ENCODE results near the gene DNAAF6.

DNA sequence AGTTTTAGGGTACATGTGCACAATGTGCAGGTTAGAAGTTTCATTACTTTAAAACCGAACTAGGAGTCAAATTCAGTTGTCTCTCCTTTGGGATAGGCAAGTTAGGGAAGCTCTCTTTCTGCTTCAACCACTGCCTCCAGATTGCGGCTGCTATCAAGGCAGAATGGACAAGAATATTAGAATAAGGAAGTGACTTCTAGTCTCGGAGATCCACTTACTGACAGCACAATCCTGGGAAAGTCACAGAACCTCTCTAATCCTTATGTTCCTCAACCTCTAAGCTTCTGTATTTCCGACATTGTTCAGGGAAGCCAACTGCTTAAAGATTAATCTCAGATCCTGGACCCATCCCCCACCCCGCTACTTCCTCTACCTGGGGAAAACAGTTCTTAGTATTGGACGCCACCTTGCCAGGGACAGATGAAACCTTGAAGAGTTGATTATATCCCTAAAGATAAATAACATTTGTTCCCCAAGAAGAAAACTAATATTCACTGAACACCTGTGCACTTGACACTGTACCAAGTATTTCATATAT, 2.3 kb upstream of the DNAAF6 start:
- TF ChIP-seq, protein P1, sequence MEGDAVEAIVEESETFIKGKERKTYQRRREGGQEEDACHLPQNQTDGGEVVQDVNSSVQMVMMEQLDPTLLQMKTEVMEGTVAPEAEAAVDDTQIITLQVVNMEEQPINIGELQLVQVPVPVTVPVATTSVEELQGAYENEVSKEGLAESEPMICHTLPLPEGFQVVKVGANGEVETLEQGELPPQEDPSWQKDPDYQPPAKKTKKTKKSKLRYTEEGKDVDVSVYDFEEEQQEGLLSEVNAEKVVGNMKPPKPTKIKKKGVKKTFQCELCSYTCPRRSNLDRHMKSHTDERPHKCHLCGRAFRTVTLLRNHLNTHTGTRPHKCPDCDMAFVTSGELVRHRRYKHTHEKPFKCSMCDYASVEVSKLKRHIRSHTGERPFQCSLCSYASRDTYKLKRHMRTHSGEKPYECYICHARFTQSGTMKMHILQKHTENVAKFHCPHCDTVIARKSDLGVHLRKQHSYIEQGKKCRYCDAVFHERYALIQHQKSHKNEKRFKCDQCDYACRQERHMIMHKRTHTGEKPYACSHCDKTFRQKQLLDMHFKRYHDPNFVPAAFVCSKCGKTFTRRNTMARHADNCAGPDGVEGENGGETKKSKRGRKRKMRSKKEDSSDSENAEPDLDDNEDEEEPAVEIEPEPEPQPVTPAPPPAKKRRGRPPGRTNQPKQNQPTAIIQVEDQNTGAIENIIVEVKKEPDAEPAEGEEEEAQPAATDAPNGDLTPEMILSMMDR (conservative IDR thresholded peaks at IDR 0.05; ENCODE audit: low read length), result no peak
- TF ChIP-seq EZH2phosphoT487 (IDR thresholded peaks at IDR 0.05; ENCODE audit: borderline replicate concordance, low read depth, low read length), result no peak

Measured in OCI-LY7 (cell line).